Stomach (tissue), 9 donors: ENCODE measurements around the gene MED22. TPM values are rescaled to one million over a fixed set of nuclear protein-coding genes. Genes with fewer than 3 reads are reported as not detected.

Experiments used
- DNase-seq, 2 donors: peaks; one replicate each; pipeline versions ENCODE4 v3.0.0 to v3.0.0-alpha.2; 2013 to 2019
- H3K27ac ChIP-seq, 5 donors: fragments of 200-600 bp in 4 of 5; sonication (generic) in 4 of 5; one replicate each; pipeline ENCODE4 v1.5.1; 2013 to 2019; ENCODE audit warnings: mild to moderate bottlenecking in 1 of 5, moderate library complexity in 1 of 5
- H3K27me3 ChIP-seq, 3 donors: fragments of 200-600 bp; sonication (generic); one replicate each; pipeline ENCODE4 v1.5.1; 2017 to 2019; ENCODE audit warnings: mixed run types in 1 of 3
- H3K36me3 ChIP-seq, 4 donors: fragments of 200-600 bp; sonication (generic); 1 replicate in 3 of 4; 2 replicates in 1 of 4; pipeline ENCODE4 v1.5.1; 2016 to 2019
- H3K4me1 ChIP-seq, 4 donors: fragments of 200-600 bp; sonication (generic); one replicate each; pipeline ENCODE4 v1.5.1; 2016 to 2019
- H3K4me3 ChIP-seq, 4 donors: fragments of 200-600 bp; sonication (generic) in 3 of 4; one replicate each; pipeline ENCODE4 v1.5.1; 2016 to 2019; ENCODE audit warnings: mild to moderate bottlenecking in 1 of 4
- H3K9me3 ChIP-seq, 4 donors: fragments of 200-600 bp; sonication (generic); one replicate each; pipeline ENCODE4 v1.5.1; 2016 to 2019
- CTCF ChIP-seq, 7 experiments: fragments of 450-650 bp in 4 of 7; fragments of 200-600 bp in 3 of 7; sonication (generic) in 3 of 7; IDR thresholded peaks; one replicate each; pipeline ENCODE4 v1.5.1; 2016 to 2019; ENCODE audit warnings: antibody characterized with exemption in 7 of 7, control low read depth in 2 of 7, mild to moderate bottlenecking in 1 of 7
- EP300 ChIP-seq: sonication (generic); formaldehyde crosslinking; IDR thresholded peaks from one replicate; pipeline ENCODE4 v1.6.1; 2017; ENCODE audit warnings: antibody characterized with exemption
- POLR2A ChIP-seq, 4 donors: fragments of 450-650 bp; IDR thresholded peaks; one replicate each; pipeline ENCODE4 v1.6.1; 2016; ENCODE audit warnings: antibody characterized with exemption in 4 of 4, control low read depth in 2 of 4, mild to moderate bottlenecking in 1 of 4, moderate library complexity in 1 of 4
- POLR2AphosphoS5 ChIP-seq, 3 donors: sonication (generic); formaldehyde crosslinking; IDR thresholded peaks; one replicate each; pipeline ENCODE4 v1.6.1; 2016; ENCODE audit warnings: antibody characterized with exemption in 3 of 3
- WGBS, 5 donors: extraction: QIAGEN DNeasy Blood & Tissue Kit in 3 of 5; methylation state at CpG; one replicate each; pipeline versions ENCODE4 v1.1.5 to v1.1.7; 2013 to 2018; 5-methylcytosine and 5-hydroxymethylcytosine counted together
- intact Hi-C: fragments of 100-400 bp; cut with DNase I; formaldehyde crosslinking; loops from one replicate; pipeline ENCODE4 v1.15.1; 2023; ENCODE audit warnings: low total_unique reads
- polyA plus RNA-seq, 3 donors: library from polyadenylated mRNA; stranded (reverse); fragments of 200-250 nt; gene quantifications; one replicate each; pipeline ENCODE4 v1.2.3, GENCODE V29; 2013
- total RNA-seq, 5 donors: library from RNA; depleted of rRNA; stranded (reverse); fragments of >200 nt; gene quantifications; one replicate each; pipeline versions ENCODE4 v1.1.0 to v1.2.3, GENCODE V29; 2014 to 2016
- donor health status: healthy with polysubstance abuse.
- donor health status: Bipolar disorder and iron deficiency.
- donor health status: healthy.

The MED22 gene
- total and polyA plus RNA-seq, 8 donors: 4.7 to 27.7 (median 20.0) TPM

- no peak for TF ChIP-seq EP300
- TF ChIP-seq CTCF (IDR thresholded peaks at IDR 0.05): no peak
- TF ChIP-seq POLR2A (IDR thresholded peaks at IDR 0.05): no peak
- TF ChIP-seq POLR2AphosphoS5 (IDR thresholded peaks at IDR 0.05): no peak
- Histone ChIP-seq H3K4me3 (no peak overlapping the region), H3K9me3 (no peaks in the 10 kb centered on the region), H3K36me3 (peaks cover 60 to 83% (median 75%) of the 10 kb centered on the region in 4 donors), H3K4me1 (peaks cover 19 to 61% (median 43%) of the 10 kb centered on the region in 4 donors), H3K27me3 (no peaks in the 10 kb centered on the region), H3K27ac (peak overlapping the region in 1 of 5 donors; percentile 37)
- 72 to 79% (median 74%) methylated on average over 13 of the region's 13 CpGs for WGBS, 5 donors
- intact Hi-C loops: no loop called here
- DNase-seq: no peak
These were observed 13.7 kb upstream of the MED22 start for GRCh38 chr9:133361507-133362092.

GRCh38 chr9:133360400-133361393, 12.8 kb upstream of the MED22 start:
- WGBS, 5 donors: 63 to 73% (median 64%) methylated on average over 21 of the region's 21 CpGs
- peak overlapping the region in 3 of 5 donors; percentile 11 to 37 (median 27) for H3K27ac ChIP-seq
- H3K4me3 ChIP-seq: no peak overlapping the region
- H3K4me1 ChIP-seq: peaks cover 21 to 61% (median 44%) of the 10 kb centered on the region in 4 donors
- H3K9me3 ChIP-seq: no peaks in the 10 kb centered on the region
- H3K27me3 ChIP-seq: no peaks in the 10 kb centered on the region
- H3K36me3 ChIP-seq: peaks cover 51 to 74% (median 66%) of the 10 kb centered on the region in 4 donors
- intact Hi-C loops: no loop called here
- no peak for TF ChIP-seq POLR2AphosphoS5 (IDR thresholded peaks at IDR 0.05)
- no peak for TF ChIP-seq POLR2A (IDR thresholded peaks at IDR 0.05)
- no peak for TF ChIP-seq EP300
- TF ChIP-seq CTCF (IDR thresholded peaks at IDR 0.05): no peak
- DNase-seq: no peak

GRCh38 chr9:133359399-133360175, 11.7 kb upstream of the MED22 start:
- no peak for DNase-seq
- Histone ChIP-seq H3K9me3 (no peaks in the 10 kb centered on the region), H3K27me3 (no peaks in the 10 kb centered on the region), H3K27ac (peak overlapping the region in 2 of 5 donors; percentile 7 to 35), H3K36me3 (peaks cover 39 to 63% (median 56%) of the 10 kb centered on the region in 4 donors), H3K4me1 (peaks cover 31 to 65% (median 55%) of the 10 kb centered on the region in 4 donors), H3K4me3 (no peak overlapping the region)
- intact Hi-C loops: no loop called here
- WGBS, 5 donors: 36 to 58% (median 49%) methylated on average over 10 to 20 of the region's 20 CpGs
- TF ChIP-seq EP300 (no peak), POLR2A (IDR thresholded peaks at IDR 0.05) (no peak), POLR2AphosphoS5 (IDR thresholded peaks at IDR 0.05) (no peak), CTCF (IDR thresholded peaks at IDR 0.05) (peak in 3 of 7 experiments; percentile 8 to 32 (median 10))

- H3K9me3 ChIP-seq: no peaks in the 10 kb centered on the region
- DNase-seq: no peak
- peaks cover 31 to 66% (median 59%) of the 10 kb centered on the region in 4 donors for H3K4me1 ChIP-seq
- intact Hi-C loops: no loop called here
- H3K4me3 ChIP-seq: peak overlapping the region in 2 of 4 donors; percentile 92 to 97
- no peak for TF ChIP-seq EP300
- no peak for TF ChIP-seq CTCF (IDR thresholded peaks at IDR 0.05)
- TF ChIP-seq POLR2AphosphoS5 (IDR thresholded peaks at IDR 0.05): no peak
- TF ChIP-seq POLR2A (IDR thresholded peaks at IDR 0.05): no peak
- peaks cover 30 to 62% (median 55%) of the 10 kb centered on the region in 4 donors for H3K36me3 ChIP-seq
- WGBS, 5 donors: 57 to 82% (median 69%) methylated on average over 10 to 14 of the region's 14 CpGs
- H3K27ac ChIP-seq: no peak overlapping the region
- no peaks in the 10 kb centered on the region for H3K27me3 ChIP-seq
These were observed 9.7 kb upstream of the MED22 start for GRCh38 chr9:133357656-133358055.
